ENCODE data around the gene ASH1L. TPM values are rescaled to one million over a fixed set of nuclear protein-coding genes. Genes with fewer than 3 reads are reported as not detected.
"Not testable (repeated sequence)": the region's sequence is repeated elsewhere in the genome, so short reads cannot be mapped to it uniquely, and the experiment has no call there.

ASH1L gene
- total RNA-seq, 1 donor from 2014 or later: 36.0 TPM

DNA sequence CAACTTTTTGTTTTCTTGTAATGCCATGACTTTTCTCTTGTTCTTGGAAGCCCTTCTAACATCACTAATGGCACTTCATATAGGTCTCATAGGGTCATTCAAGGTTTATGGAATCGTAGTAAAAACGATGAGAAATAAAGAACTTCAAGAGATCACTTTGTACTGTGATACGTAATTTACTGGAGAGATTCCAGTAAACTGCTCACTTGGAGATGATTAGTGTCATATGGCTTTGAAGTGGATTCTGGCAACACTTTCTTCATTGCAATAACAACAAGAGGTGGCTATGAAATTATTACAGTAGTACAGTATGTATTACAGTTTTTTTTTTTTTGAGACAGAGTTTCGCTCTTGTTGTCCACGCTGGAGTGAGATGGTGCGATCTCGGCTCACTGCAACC lies 138.5 kb downstream of the ASH1L start:
- no peaks in the 10 kb centered on the region for H3K9me3 Mint-ChIP-seq (ENCODE audit: low read depth)
- no peak overlapping the region for H3K27ac Mint-ChIP-seq (ENCODE audit: unreplicated experiment)
- TF ChIP-seq, protein P1, sequence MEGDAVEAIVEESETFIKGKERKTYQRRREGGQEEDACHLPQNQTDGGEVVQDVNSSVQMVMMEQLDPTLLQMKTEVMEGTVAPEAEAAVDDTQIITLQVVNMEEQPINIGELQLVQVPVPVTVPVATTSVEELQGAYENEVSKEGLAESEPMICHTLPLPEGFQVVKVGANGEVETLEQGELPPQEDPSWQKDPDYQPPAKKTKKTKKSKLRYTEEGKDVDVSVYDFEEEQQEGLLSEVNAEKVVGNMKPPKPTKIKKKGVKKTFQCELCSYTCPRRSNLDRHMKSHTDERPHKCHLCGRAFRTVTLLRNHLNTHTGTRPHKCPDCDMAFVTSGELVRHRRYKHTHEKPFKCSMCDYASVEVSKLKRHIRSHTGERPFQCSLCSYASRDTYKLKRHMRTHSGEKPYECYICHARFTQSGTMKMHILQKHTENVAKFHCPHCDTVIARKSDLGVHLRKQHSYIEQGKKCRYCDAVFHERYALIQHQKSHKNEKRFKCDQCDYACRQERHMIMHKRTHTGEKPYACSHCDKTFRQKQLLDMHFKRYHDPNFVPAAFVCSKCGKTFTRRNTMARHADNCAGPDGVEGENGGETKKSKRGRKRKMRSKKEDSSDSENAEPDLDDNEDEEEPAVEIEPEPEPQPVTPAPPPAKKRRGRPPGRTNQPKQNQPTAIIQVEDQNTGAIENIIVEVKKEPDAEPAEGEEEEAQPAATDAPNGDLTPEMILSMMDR (IDR thresholded peaks at IDR 0.05): no peak
- peaks cover 4% of the 10 kb centered on the region for H3K4me1 Mint-ChIP-seq (ENCODE audit: low read depth)
- no peaks in the 10 kb centered on the region for H3K27me3 Mint-ChIP-seq (ENCODE audit: low read depth)
- H3K36me3 Mint-ChIP-seq (ENCODE audit: low read depth): no peaks in the 10 kb centered on the region
- DNase-seq (ENCODE audit: low spot score): no peak
- H3K4me3 Mint-ChIP-seq (ENCODE audit: unreplicated experiment): no peak overlapping the region

DNA sequence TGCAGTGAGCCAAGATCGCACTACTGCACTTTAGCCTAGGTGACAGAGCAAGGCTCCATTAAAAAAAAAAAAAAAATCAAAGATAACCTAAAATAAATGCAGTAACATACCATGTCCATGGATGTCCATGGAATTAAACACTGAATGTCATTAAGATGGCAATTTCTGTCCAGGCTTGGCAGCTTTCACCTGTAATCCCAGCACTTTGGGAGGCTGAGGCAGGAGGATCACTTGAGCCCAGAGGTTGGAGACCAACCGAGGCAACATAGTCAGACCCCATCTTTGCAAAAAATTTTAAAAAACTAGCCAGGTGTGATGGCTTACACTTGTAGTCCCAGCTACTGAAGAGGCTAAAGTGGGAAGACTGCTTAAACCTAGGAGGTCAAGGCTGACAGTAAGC lies 141.8 kb downstream of the ASH1L start:
- TF ChIP-seq, protein P1 (IDR thresholded peaks at IDR 0.05): no peak
- no peak for DNase-seq (ENCODE audit: low spot score)
- H3K4me1 Mint-ChIP-seq (ENCODE audit: low read depth): peaks cover 7% of the 10 kb centered on the region
- H3K36me3 Mint-ChIP-seq (ENCODE audit: low read depth): peaks cover 4% of the 10 kb centered on the region
- no peak overlapping the region for H3K4me3 Mint-ChIP-seq (ENCODE audit: unreplicated experiment)
- H3K9me3 Mint-ChIP-seq (ENCODE audit: low read depth): no peaks in the 10 kb centered on the region
- no peaks in the 10 kb centered on the region for H3K27me3 Mint-ChIP-seq (ENCODE audit: low read depth)
- no peak overlapping the region for H3K27ac Mint-ChIP-seq (ENCODE audit: unreplicated experiment)

DNA sequence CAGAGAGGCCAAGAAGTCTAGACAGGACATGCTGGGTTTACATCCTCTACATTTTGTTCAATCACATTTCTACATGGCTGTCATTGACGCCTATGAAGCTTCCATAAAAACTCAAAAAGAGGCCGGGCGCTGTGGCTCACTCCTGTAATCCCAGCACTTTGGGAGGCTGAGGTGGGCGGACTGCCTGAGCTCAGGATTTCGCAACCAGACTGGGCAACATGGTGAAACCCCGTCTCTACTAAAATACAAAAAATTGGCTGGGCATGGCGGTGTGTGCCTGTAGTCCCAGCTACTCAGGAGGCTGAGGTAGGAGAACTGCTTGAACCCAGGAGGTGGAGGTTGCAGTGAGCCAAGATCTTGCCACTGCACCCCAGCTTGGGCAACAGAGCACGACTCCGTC lies 150.8 kb downstream of the ASH1L start:
- not testable (repeated sequence) for H3K9me3 Mint-ChIP-seq (ENCODE audit: low read depth); H3K27me3 Mint-ChIP-seq (ENCODE audit: low read depth); H3K27ac Mint-ChIP-seq (ENCODE audit: unreplicated experiment); H3K36me3 Mint-ChIP-seq (ENCODE audit: low read depth); DNase-seq (ENCODE audit: low spot score); H3K4me3 Mint-ChIP-seq (ENCODE audit: unreplicated experiment); H3K4me1 Mint-ChIP-seq (ENCODE audit: low read depth)

DNA sequence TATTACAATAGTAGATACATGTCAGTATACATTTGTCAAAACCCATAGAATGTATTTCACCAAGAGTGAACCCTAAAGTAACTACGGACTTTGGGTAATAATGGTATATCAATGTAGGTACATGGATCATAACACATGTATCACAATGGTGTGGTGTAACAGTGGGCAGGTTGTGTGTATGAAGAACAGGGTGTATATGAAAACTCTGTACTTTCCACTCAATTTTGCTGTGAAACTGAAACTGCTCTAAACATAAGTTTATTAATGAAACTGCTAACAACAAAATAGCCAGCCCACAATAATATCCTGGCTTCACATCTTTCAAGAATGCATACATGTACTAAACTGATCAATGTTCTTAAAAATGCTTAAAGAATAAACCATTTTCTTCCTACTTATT lies 151.7 kb downstream of the ASH1L start:
- no peak overlapping the region for H3K27ac Mint-ChIP-seq (ENCODE audit: unreplicated experiment)
- H3K27me3 Mint-ChIP-seq (ENCODE audit: low read depth): no peaks in the 10 kb centered on the region
- no peak overlapping the region for H3K4me3 Mint-ChIP-seq (ENCODE audit: unreplicated experiment)

DNA sequence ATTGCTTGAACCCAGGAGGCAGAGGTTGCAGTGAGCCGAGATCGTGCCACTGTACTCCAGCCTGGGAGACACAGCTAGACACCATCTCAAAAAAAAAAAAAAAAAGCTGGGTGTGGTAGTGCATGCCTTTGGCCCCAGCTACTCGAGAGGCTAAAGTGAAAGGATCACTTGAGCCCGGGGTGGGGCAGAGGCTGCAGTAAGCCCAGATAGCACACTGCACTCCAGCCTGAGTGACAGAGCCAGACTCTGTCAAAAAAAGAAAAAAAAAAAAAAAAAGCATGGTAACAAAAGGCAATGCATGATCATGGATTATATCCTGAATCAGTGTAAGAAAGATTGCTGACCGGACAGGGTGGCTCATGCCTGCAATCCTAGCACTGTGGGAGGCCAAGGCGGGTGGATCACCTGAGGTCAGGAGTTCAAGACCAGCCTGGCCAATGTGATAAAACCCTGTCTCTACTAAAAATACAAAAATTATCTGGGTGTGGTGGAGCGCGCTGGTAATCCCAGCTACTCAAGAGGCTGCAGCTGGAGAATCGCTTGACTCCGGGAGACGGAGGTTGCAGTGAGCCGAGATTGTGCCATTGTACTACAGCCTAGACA lies 165.6 kb downstream of the ASH1L start:
- H3K36me3 Mint-ChIP-seq (ENCODE audit: low read depth): peaks cover 17% of the 10 kb centered on the region
- H3K27me3 Mint-ChIP-seq (ENCODE audit: low read depth): no peaks in the 10 kb centered on the region
- H3K4me1 Mint-ChIP-seq (ENCODE audit: low read depth): no peaks in the 10 kb centered on the region
- TF ChIP-seq, protein P1 (IDR thresholded peaks at IDR 0.05): no peak
- no peak for DNase-seq (ENCODE audit: low spot score)
- H3K27ac Mint-ChIP-seq (ENCODE audit: unreplicated experiment): no peak overlapping the region
- no peak overlapping the region for H3K4me3 Mint-ChIP-seq (ENCODE audit: unreplicated experiment)
- H3K9me3 Mint-ChIP-seq (ENCODE audit: low read depth): no peaks in the 10 kb centered on the region

More for the DNA sequence above, 151.7 kb downstream of the ASH1L start:
- H3K36me3 Mint-ChIP-seq (ENCODE audit: low read depth): peaks cover 9% of the 10 kb centered on the region
- H3K9me3 Mint-ChIP-seq (ENCODE audit: low read depth): no peaks in the 10 kb centered on the region
- TF ChIP-seq, protein P1 (IDR thresholded peaks at IDR 0.05): no peak
- DNase-seq (ENCODE audit: low spot score): no peak
- H3K4me1 Mint-ChIP-seq (ENCODE audit: low read depth): peaks cover 3% of the 10 kb centered on the region

DNA sequence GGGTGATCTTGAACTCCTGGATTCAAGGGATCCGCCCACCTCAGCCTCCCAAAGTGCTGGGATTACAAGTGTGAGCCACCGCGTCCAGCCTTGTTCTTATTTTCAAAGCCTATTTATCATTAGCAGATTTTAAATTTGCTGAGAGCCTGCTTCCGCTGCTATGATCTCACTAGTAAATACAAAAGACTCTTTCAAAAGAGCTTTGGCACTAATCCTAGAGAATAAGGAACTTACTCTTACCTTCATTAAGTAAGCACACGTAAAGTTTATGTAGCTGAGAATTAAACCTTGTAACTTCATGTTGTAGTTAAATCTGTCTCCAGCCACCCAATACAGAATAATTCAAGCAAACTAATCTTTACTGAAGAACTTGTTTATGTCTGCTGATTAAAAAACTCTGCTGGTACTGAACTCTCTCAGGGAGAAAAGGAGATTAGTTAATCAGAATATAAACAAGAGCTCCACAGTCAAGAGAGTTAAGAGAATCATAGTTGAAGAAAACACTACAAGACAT lies 169.6 kb downstream of the ASH1L start:
- H3K4me3 Mint-ChIP-seq (ENCODE audit: unreplicated experiment): no peak overlapping the region
- peaks cover 17% of the 10 kb centered on the region for H3K36me3 Mint-ChIP-seq (ENCODE audit: low read depth)
- no peak overlapping the region for H3K27ac Mint-ChIP-seq (ENCODE audit: unreplicated experiment)
- no peaks in the 10 kb centered on the region for H3K9me3 Mint-ChIP-seq (ENCODE audit: low read depth)
- TF ChIP-seq, protein P1 (IDR thresholded peaks at IDR 0.05): no peak
- no peaks in the 10 kb centered on the region for H3K4me1 Mint-ChIP-seq (ENCODE audit: low read depth)
- no peaks in the 10 kb centered on the region for H3K27me3 Mint-ChIP-seq (ENCODE audit: low read depth)
- DNase-seq (ENCODE audit: low spot score): no peak
